ENCODE data around the gene DNAJC15.
"Not testable (repeated sequence)": the region's sequence is repeated elsewhere in the genome, so short reads cannot be mapped to it uniquely, and the experiment has no call there.

DNAJC15 gene

GRCh38 chr13:43020794-43021193, 2.6 kb upstream of the DNAJC15 start:
- no peak overlapping the region for H3K4me2 ChIP-seq
- H3K4me3 ChIP-seq: no peak overlapping the region
- no peak overlapping the region for H3K27ac ChIP-seq
- no peak overlapping the region for H3K9ac ChIP-seq
- TF ChIP-seq Cebpa-rat (IDR thresholded peaks at IDR 0.05): no peak
- H3K27me3 ChIP-seq: peaks cover 9% of the 10 kb centered on the region; the same call in 1 of the 2 replicates
- no peaks in the 10 kb centered on the region for H3K4me1 ChIP-seq
- peaks cover 12% of the 10 kb centered on the region; the same call in 1 of the 2 replicates for H3K9me3 ChIP-seq
- H3K36me3 ChIP-seq: no peaks in the 10 kb centered on the region
- H4K20me1 ChIP-seq: no peaks in the 10 kb centered on the region

DNA sequence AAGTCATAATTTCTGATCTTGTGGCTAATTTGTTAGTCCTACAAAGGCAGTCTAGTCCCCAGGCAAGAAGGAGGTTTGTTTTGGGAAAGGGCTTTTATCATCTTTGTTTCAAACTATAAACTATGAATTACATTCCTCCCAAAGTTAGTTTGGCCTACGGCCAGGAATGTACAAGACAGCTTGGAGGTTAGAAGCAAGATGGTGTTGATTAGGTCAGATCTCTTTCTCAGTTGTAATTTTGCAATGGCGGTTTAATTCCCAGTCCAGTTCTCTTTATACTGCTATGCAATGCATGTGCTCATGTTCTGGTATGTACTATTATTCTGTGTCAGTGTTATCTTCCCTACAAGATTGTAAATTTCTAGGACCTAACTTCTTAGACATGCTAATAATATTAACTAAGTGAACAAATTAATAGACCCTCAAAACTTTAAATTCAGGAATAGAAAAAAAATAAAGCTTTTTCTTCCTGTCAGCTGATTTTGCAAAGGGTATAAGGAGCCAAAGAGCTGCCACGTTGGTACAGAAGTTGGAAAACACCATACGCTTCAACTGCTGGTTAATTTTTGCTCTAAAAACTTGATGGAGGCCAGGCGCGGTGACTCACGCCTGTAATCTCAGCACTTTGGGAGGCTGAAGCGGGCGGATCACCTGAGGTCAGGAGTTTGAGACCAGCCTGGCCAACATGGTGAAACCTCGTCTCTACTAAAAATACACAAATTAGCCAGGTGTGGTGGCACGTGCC, 1.3 kb upstream of the DNAJC15 start:
- no peak for TF ChIP-seq Cebpa-rat (IDR thresholded peaks at IDR 0.05)
- H3K4me2 ChIP-seq: no peak overlapping the region
- H3K4me1 ChIP-seq: no peaks in the 10 kb centered on the region
- H3K4me3 ChIP-seq: no peak overlapping the region
- no peak overlapping the region for H3K27ac ChIP-seq
- H3K9me3 ChIP-seq: peaks cover 12% of the 10 kb centered on the region; the same call in 1 of the 2 replicates
- H3K36me3 ChIP-seq: no peaks in the 10 kb centered on the region
- H4K20me1 ChIP-seq: no peaks in the 10 kb centered on the region
- H3K9ac ChIP-seq: no peak overlapping the region
- H3K27me3 ChIP-seq: peaks cover 9% of the 10 kb centered on the region; the same call in 1 of the 2 replicates

DNA sequence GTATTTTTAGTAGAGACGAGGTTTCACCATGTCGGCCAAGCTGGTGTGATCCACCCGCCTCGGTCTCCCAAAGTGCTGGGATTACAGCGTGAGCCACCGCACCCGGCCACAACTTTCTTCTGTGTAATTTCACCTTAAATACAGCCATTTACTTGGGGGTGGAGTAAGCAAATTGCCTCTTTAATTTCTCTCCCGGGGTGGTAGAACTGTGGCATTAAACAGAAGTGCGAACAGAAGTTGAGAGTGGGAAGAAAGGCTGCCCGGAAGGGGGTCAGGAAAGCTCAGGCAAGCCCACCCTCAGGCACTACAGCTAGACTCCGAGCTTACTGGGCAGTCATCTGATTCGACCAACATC, 475 bp upstream of the DNAJC15 start:
- Histone ChIP-seq H3K9me3 (peaks cover 12% of the 10 kb centered on the region; the same call in 1 of the 2 replicates), H3K27me3 (peaks cover 9% of the 10 kb centered on the region; the same call in 1 of the 2 replicates), H3K9ac (no peak overlapping the region), H3K4me1 (no peaks in the 10 kb centered on the region), H3K27ac (no peak overlapping the region), H3K4me3 (no peak overlapping the region), H4K20me1 (no peaks in the 10 kb centered on the region), H3K36me3 (no peaks in the 10 kb centered on the region), H3K4me2 (no peak overlapping the region)
- no peak for TF ChIP-seq Cebpa-rat (IDR thresholded peaks at IDR 0.05)

- no peaks in the 10 kb centered on the region for H3K36me3 ChIP-seq
- no peaks in the 10 kb centered on the region for H4K20me1 ChIP-seq
- no peak overlapping the region for H3K9ac ChIP-seq
- H3K4me2 ChIP-seq: no peak overlapping the region
- no peak overlapping the region for H3K27ac ChIP-seq
- no peaks in the 10 kb centered on the region for H3K4me1 ChIP-seq
- H3K4me3 ChIP-seq: no peak overlapping the region
- H3K9me3 ChIP-seq: peaks cover 12% of the 10 kb centered on the region; the same call in 1 of the 2 replicates
- H3K27me3 ChIP-seq: peaks cover 9% of the 10 kb centered on the region; the same call in 1 of the 2 replicates
- no peak for TF ChIP-seq Cebpa-rat (IDR thresholded peaks at IDR 0.05)
Measured at GRCh38 chr13:43026262-43026661, 2.9 kb downstream of the DNAJC15 start.

GRCh38 chr13:43030548-43030947, 7.2 kb downstream of the DNAJC15 start:
- H4K20me1 ChIP-seq: no peaks in the 10 kb centered on the region

DNA sequence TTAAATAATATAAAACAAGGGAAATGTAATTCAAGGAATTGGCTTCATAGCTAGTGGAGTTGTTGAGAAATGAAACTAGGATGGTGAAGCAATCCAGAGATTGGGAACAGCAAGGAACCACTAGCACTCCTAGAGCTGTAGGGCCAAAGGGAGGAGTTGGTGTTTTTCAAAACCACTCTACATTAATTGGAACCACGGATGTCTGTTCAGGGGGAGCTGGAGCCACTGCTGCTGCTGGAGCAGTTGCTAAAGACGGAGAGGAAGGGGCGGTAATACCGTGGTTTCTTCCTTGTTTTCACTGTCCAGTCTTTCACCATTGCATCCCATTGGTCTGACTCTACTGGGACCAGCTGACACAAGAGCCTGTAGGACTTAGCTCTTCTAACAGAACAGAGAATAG, 8.5 kb downstream of the DNAJC15 start:
- Histone ChIP-seq H3K27ac (no peak overlapping the region), H3K4me3 (no peak overlapping the region), H4K20me1 (no peaks in the 10 kb centered on the region), H3K27me3 (no peaks in the 10 kb centered on the region), H3K9ac (no peak overlapping the region), H3K4me1 (no peaks in the 10 kb centered on the region), H3K9me3 (no peaks in the 10 kb centered on the region; the same call in 1 of the 2 replicates), H3K4me2 (no peak overlapping the region), H3K36me3 (no peaks in the 10 kb centered on the region)
- TF ChIP-seq Cebpa-rat (IDR thresholded peaks at IDR 0.05): no peak

More at GRCh38 chr13:43030548-43030947, 7.2 kb downstream of the DNAJC15 start:
- Histone ChIP-seq H3K36me3 (no peaks in the 10 kb centered on the region), H3K9ac (no peak overlapping the region), H3K4me1 (no peaks in the 10 kb centered on the region), H3K9me3 (no peaks in the 10 kb centered on the region; the same call in 1 of the 2 replicates), H3K4me3 (no peak overlapping the region), H3K27me3 (no peaks in the 10 kb centered on the region), H3K4me2 (no peak overlapping the region), H3K27ac (no peak overlapping the region)
- no peak for TF ChIP-seq Cebpa-rat (IDR thresholded peaks at IDR 0.05)

GRCh38 chr13:43033038-43033437, 9.7 kb downstream of the DNAJC15 start:
- Histone ChIP-seq H4K20me1 (no peaks in the 10 kb centered on the region), H3K9me3 (no peaks in the 10 kb centered on the region; the same call in 1 of the 2 replicates), H3K4me3 (no peak overlapping the region), H3K27ac (no peak overlapping the region), H3K9ac (no peak overlapping the region), H3K36me3 (no peaks in the 10 kb centered on the region), H3K27me3 (no peaks in the 10 kb centered on the region), H3K4me1 (no peaks in the 10 kb centered on the region), H3K4me2 (no peak overlapping the region)
- TF ChIP-seq Cebpa-rat (IDR thresholded peaks at IDR 0.05): no peak

DNA sequence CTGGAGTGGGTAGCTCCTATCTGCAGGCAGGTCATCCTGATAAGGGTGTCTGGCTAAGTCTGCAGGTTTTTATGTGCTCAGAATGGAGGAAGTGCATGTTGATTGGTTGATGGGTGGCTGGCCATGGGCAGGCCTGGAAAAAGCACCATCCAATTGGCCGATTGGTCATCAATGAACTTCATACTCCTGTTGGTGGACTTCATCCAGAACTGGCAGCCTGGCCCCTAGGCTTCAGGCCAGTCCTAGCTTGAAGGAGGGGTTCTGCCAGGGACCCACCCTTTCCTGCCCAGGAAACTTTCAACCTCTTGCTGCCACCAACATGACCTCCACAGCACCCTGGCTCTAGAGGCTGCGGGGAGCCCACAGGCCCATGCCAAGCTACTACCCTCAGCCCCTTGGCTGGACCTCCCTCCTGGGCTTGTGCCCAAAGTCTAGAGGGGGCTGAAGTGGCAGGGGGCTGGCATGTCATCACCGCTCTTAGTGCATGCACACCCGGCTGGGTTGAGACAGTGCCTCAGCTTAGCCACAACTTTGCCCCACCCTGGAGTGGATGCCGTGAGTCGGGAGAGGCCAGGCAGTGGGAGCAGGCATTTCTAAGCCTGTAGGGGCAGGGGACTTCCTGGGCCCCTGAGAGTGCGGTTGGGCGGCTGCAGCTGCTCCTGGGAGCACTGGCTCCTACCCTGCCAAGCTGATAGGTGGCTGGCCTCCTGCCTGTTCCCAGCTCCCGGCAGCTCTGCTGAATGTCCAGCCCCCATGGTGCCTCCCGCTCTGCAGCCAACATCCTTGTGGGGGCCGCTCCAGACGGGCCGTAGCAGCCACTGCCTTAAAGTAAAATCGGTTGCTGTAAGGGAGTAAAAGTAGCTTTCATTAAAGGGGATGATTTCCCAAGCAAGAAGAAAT, 13.2 kb downstream of the DNAJC15 start:
- H3K27me3 ChIP-seq: no peaks in the 10 kb centered on the region
- no peak overlapping the region for H3K4me3 ChIP-seq
- no peaks in the 10 kb centered on the region for H3K36me3 ChIP-seq
- no peaks in the 10 kb centered on the region for H3K4me1 ChIP-seq
- H3K9ac ChIP-seq: no peak overlapping the region
- H3K9me3 ChIP-seq: no peaks in the 10 kb centered on the region; the same call in 1 of the 2 replicates
- no peak overlapping the region for H3K27ac ChIP-seq
- TF ChIP-seq Cebpa-rat (IDR thresholded peaks at IDR 0.05): no peak
- H3K4me2 ChIP-seq: no peak overlapping the region
- H4K20me1 ChIP-seq: no peaks in the 10 kb centered on the region

- Histone ChIP-seq H3K36me3 (no peaks in the 10 kb centered on the region), H3K27me3 (no peaks in the 10 kb centered on the region), H4K20me1 (no peaks in the 10 kb centered on the region), H3K4me2 (no peak overlapping the region), H3K4me1 (no peaks in the 10 kb centered on the region), H3K4me3 (no peak overlapping the region), H3K27ac (no peak overlapping the region), H3K9ac (no peak overlapping the region), H3K9me3 (no peaks in the 10 kb centered on the region)
- no peak for TF ChIP-seq Cebpa-rat (IDR thresholded peaks at IDR 0.05)
Measured at GRCh38 chr13:43039966-43040365, 16.6 kb downstream of the DNAJC15 start.

DNA sequence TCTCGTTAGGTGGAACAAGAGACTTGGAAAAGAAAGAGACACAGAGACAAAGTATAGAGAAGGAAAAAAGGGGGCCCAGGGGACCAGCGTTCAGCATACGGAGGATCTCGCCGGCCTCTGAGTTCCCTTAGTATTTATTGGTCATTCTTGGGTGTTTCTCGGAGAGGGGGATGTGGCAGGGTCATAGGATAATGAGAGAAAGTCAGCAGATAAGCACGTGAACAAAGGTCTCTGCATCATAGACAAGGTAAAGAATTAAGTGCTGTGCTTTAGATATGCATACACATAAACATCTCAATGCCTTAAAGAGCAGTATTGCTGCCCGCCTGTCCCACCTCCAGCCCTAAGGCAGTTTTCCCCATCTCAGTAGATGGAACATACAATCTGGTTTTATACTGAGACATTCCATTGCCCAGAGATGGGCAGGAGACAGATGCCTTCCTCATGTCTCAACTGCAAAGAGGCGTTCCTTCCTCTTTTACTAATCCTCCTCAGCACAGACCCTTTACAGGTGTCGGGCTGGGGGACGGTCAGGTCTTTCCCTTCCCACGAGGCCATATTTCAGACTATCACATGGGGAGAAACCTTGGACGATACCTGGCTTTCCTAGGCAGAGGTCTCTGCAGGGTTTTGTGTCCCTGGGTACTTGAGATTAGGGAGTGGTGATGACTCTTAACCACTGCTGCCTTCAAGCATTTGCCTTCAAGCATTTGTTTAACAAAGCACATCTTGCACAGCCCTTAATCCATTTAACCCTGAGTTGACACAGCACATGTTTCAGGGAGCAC, 17.4 kb downstream of the DNAJC15 start:
- H3K9me3 ChIP-seq, H3K36me3 ChIP-seq, H3K4me1 ChIP-seq, H4K20me1 ChIP-seq, H3K27me3 ChIP-seq, H3K9ac ChIP-seq, H3K4me2 ChIP-seq, H3K4me3 ChIP-seq, H3K27ac ChIP-seq: not testable (repeated sequence)
